Activated effector memory CD4-positive, alpha-beta T cell treated with Interleukin-2 at 50 U/mL for 16 hours (primary cell): Measurements from ENCODE around the gene C2CD4C.
"Not testable (repeated sequence)": the region's sequence is repeated elsewhere in the genome, so short reads cannot be mapped to it uniquely, and the experiment has no call there.

Source experiments
- DNase-seq: peaks from one replicate; pipeline ENCODE4 v3.0.0-alpha.2; 2020

C2CD4C gene

GRCh38 chr19:397941-398706 lies 10.8 kb downstream of the C2CD4C start:
- DNase-seq: no peak

- DNase-seq: no peak
These were observed 11.6 kb downstream of the C2CD4C start for GRCh38 chr19:397321-397720.

GRCh38 chr19:395467-395866 lies 13.5 kb downstream of the C2CD4C start:
- no peak for DNase-seq

GRCh38 chr19:394857-395256 lies 14.1 kb downstream of the C2CD4C start:
- not testable (repeated sequence) for DNase-seq

GRCh38 chr19:393560-393959 lies 15.4 kb downstream of the C2CD4C start:
- not testable (repeated sequence) for DNase-seq

GRCh38 chr19:392375-392970 lies 16.5 kb downstream of the C2CD4C start:
- no peak for DNase-seq

- no peak for DNase-seq
These were observed 17.1 kb downstream of the C2CD4C start for GRCh38 chr19:391726-392374.

- no peak for DNase-seq
These were observed 17.8 kb downstream of the C2CD4C start for GRCh38 chr19:391207-391557.

- DNase-seq: no peak
These were observed 18.4 kb downstream of the C2CD4C start for GRCh38 chr19:390386-391206.

- DNase-seq: no peak
These were observed 19.0 kb downstream of the C2CD4C start for GRCh38 chr19:389935-390289.

- no peak for DNase-seq
These were observed 19.6 kb downstream of the C2CD4C start for GRCh38 chr19:389255-389934.

GRCh38 chr19:388691-389090 lies 20.3 kb downstream of the C2CD4C start:
- DNase-seq: no peak

GRCh38 chr19:387777-388176 lies 21.2 kb downstream of the C2CD4C start:
- DNase-seq: no peak

GRCh38 chr19:386632-387301 lies 22.2 kb downstream of the C2CD4C start:
- DNase-seq: not testable (repeated sequence)

GRCh38 chr19:386189-386588 lies 22.8 kb downstream of the C2CD4C start:
- DNase-seq: not testable (repeated sequence)

GRCh38 chr19:384799-385169 lies 24.2 kb downstream of the C2CD4C start:
- no peak for DNase-seq

- no peak for DNase-seq
These were observed 24.8 kb downstream of the C2CD4C start for GRCh38 chr19:383922-384798.

- DNase-seq: no peak
These were observed 25.9 kb downstream of the C2CD4C start for GRCh38 chr19:383040-383439.

GRCh38 chr19:382578-382977 lies 26.4 kb downstream of the C2CD4C start:
- not testable (repeated sequence) for DNase-seq

GRCh38 chr19:381901-382300 lies 27.0 kb downstream of the C2CD4C start:
- not testable (repeated sequence) for DNase-seq

GRCh38 chr19:380618-381219 lies 28.2 kb downstream of the C2CD4C start:
- not testable (repeated sequence) for DNase-seq
